RPMI7951 (cell line): Measurements from ENCODE around the gene AARSD1. TPM values are rescaled to one million over a fixed set of nuclear protein-coding genes. Genes with fewer than 3 reads are reported as not detected.
A peak's percentile ranks its signal among the peaks of the same experiment; 100 is the strongest.
"Not testable (repeated sequence)": the region's sequence is repeated elsewhere in the genome, so short reads cannot be mapped to it uniquely, and the experiment has no call there.

Experiments used
- DNase-seq: peaks from one replicate; pipeline ENCODE4 v3.0.0-alpha.2; 2012; ENCODE audit warnings: low read depth
- total RNA-seq: library from RNA; depleted of rRNA; stranded (reverse); fragments of >200 nt; shearing (Covaris generic); gene quantifications from 2 replicates; pipeline ENCODE4 v1.2.3, GENCODE V29; 2014

The AARSD1 gene
- total RNA-seq, 1 experiment from 2014 or later = 20.3 TPM

DNA sequence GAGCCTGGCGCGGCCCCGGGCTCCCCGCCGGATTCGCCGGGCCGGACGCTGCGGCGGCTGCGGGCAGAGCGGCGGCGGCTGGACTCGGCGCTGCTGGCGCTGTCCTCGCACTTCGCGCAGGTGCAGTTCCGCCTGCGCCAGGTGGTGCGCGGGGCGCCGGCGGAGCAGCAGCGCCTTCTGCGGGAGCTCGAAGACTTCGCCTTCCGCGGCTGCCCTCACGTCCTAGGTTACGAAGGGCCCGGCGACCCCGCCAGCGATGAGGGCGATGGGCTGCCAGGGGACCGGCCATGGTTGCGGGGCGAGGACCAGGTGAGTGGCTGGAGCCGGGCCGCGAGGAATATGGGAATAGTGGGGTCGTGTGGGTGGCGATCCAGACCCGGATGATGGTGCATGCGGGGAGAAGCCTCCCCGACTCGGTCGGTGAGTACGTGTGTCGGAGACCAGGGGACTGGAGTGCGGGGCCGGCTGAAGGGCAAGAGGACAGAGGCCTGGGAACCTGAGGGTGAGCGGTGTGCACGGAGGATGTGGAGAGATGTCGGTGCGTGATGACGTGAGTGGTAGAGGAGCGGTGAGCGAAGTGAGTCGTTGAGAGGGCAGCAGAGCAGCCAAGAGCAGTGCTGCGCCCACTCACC lies 16.6 kb upstream of the AARSD1 start:
- peak; percentile 46 for DNase-seq

DNA sequence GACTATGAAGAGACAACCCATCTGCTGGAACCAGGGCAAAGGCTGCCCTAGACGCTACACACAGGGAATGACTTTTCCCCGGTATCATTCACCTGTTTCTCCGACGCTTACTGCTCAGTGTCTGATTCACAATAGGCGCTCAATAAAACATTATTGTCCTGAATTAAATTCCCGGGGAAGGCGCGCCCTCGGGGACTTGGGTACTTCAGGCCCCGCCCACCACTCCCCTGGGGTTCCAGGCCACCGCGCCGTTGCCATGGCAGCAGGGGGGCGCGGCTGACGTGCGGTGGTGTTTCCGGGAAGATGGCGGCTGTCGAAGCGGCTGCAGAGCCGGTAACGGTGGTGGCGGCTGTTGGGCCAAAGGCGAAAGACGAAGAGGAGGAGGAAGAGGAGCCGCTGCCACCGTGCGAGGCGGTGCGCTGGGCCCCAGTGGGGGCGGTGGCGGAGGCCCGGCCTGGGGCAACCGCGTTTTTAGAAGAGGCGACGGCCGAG lies 16.1 kb upstream of the AARSD1 start, which contains the start of gene RUNDC1:
TSS of gene RUNDC1 (plus strand) at position 292 of the 492 bp plus-strand sequence. CDS start at position 304, 12 bp downstream.
- DNase-seq = peak; percentile 85

DNA sequence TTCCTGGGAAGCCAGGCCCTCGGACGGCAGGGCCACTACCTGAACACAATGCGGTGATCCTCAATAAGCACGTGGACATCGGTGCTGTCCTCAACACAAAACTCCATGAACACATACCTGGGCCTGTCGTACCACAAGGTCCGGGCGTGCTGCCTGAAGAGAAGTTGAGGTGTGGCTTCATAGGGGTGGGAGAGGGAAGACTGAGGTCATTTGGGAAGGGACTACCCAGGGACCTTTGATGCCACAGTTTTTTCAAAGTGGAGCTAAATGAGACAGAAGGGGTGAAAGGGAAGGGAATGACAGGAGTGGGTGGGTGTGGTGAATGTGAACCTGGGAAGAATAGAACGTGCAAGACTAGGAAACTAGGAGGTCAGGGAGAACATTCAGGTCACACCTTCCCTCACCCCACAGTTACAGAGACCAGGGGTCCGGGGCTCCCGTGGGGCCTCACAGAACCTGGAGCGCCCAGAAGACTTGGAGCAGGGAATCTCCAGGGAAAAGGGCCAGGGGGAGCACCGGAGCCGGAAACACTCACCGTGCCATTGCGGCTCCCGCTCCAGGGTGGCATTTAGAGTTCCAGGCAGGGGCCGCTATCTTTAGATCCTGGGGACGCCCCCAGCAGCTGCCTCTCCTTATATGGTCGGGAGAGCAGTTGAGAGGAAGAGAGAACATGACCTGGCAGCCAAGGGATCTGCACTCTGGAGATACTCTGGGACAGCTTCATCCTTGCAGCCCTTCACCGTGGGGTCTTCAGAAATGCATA lies 15.4 kb upstream of the AARSD1 start, which contains the start of gene PTGES3L:
TSS of gene PTGES3L (minus strand) at position 570 of the 763 bp plus-strand sequence. CDS start at position 543, 27 bp downstream.
- DNase-seq = peak; percentile 79

DNA sequence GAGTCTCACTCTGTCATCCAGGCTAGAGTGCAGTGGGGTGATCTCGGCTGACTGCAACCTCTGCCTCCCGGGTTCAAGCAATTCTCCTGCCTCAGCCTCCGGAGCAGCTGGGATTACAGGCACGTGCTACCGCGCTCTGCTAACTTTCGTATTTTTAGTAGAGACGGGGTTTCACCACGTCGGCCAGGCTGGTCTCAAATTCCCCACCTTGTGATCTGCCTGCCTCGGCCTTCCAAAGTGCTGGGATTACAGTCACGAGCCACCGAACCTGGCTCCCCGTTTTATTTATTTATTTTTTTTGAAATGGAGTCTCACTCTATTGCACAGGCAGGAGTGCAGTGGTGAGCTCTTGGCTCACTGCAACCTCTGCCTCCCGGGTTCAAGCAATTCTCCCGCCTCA lies 11.4 kb upstream of the AARSD1 start:
- DNase-seq = not testable (repeated sequence)

DNA sequence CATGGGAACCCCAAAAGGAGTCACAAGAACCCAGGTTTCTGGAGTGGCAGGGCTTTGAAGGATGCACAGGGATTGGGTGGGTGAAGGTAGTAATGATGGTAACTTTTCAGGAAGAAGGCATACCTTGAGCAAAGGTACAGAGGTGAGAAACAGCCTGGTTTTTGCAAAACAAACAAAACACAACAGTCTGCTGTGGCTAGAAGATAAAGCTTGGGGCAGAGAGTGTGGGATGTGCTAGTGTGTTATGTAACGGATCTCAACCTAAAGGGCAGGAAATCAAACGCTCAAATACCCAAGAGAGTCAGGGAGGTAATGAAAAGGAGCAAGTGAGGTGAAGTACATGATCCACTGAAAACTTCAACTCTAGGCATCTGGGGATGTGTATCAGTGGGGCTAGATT lies 11.0 kb upstream of the AARSD1 start:
- no peak for DNase-seq

DNA sequence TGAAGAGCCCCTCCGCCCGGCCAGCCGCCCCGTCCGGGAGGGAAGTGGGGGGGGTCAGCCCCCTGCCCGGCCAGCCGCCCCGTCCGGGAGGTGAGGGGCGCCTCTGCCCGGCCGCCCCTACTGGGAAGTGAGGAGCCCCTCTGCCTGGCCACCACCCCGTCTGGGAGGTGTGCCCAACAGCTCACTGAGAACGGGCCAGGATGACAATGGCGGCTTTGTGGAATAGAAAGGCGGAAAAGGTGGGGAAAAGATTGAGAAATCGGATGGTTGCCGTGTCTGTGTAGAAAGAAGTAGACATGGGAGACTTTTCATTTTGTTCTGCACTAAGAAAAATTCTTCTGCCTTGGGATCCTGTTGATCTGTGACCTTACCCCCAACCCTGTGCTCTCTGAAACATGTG lies 9.1 kb upstream of the AARSD1 start:
- not testable (repeated sequence) for DNase-seq

DNA sequence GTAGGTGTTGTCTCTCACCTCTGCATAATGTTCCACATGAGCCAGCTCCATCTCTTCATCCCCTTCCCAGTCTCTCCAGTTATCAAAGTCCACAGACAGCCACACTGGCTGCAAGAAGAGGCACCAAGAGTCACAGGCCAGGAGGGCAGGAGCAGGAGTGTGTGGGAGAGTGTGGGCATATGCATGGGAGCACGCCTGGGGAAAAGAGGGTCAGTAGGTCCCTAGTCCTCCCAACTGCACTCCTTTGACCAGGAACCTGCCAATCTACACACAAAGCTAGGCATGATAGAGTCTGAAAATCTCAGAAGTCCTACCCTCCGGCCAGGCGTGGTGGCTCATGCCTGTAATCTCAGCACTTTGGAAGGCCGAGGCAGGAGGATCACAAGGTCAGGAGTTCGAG lies 7.3 kb upstream of the AARSD1 start:
- DNase-seq = no peak

DNA sequence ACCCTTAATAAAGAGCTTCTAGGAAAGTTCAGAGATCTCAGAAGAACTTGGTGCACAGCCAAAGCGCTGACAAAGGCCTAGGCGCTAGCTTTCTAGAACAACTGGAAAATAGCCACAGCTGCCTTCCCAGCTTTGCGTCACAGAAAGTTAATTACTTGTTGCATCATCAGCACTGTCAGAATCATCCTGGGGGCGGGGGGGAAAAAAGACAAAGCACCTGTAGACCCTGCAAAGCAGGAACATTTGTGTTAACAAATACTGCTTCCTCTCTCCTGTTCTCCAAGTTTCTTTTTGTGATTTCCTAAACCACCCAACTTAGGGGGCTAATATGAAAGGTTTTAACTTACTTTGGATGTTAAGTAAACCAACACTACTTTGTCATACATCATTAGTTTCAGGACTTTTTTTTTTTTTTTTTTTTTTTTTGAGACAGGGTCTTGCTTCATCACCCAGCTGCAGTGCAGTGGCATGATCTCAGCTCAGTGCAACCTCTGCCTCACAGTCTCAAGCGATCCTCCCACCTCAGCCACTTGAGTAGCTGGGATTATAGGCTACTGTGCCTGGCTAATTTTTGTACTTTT lies 4.8 kb upstream of the AARSD1 start:
- DNase-seq = peak; percentile 12

DNA sequence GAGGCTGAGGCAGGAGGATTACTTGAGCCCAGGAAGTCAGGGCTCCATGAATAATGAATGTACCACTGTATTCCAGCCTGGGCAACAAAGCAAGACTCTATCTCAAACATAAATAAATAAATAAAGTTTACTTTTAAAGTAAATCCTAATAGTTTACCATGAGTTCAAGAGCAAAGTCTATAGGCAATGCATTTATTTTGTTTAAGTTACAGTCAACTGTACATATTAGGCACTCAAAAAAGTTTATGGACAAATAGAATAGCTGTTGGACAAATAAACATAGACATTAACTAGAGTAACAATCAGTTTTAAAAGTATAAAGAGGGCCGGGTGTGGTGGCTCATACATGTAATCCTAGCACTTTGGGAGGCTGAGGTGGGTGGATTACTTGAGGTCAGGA lies 3.7 kb upstream of the AARSD1 start:
- DNase-seq = no peak

DNA sequence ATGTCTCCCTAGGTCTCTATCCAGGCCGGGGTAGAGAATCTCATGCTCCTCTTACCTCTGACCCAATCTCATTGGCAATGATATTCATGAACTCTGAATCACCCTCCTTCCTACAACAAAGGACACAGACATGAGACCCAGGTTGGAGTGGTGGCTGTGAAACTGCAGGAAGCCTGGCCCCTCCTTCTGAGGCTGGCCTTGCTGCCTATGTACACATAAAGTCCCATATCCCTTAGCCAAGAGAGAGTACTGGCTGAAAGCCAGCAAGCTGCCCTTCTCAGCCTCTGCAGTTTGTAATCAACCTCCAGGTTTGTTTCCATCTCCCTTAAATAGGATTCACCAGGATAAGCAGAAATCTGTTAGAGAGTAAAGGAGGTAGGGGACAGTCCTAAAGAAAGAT lies 10.6 kb downstream of the AARSD1 start:
- DNase-seq = no peak

DNA sequence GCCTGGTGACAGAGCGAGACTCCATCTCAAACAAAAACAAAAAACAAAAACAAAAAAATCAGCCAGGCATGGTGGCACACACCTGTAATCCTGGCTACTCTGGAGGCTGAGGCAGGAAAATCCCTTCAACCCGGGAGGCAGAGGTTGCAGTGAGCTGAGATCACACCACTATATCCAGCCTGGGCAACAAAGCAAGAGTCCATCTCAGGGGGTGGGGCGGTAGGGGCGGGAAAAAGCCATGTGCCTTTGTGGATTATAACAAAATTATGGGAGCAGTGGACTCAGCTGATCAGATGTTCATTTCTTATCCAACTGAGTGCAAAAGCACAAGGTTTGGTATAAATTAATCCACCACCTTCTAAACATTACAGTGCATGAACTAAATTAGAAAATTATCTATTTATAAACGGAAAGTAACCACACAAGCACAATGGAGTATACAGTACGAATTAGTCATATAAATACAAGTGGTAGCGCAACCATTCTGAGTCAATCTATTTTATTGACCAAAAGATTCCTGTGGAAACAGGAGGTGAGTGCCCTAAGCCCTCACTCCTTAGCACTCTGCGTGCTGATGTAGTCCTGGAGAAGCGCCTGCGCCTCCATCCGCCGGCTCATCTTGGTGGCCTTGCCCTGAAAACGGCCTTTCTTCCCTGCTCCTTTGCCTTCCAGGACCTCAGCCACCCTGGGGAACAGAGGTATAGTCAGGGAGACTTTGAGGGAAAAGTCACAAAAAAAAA lies 14.0 kb downstream of the AARSD1 start:
- DNase-seq = no peak

DNA sequence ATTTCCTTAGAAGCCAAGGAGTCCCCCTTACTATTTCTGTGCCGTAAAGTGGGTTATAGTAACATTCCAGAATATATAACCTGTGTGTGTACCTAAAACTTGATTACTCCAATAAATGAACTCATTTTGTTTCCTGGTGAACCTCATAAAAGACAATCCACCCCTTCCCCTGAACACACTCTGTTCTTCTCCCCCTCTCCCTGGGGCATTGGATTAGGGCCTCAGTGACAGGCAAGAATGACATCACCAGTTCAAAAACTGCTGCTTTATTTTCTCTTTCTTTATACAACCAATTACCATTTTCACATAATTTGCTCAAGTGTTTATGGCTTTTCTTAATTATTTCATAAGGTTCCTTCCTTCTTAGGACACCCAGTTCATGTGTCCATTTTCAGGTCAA lies 17.4 kb downstream of the AARSD1 start:
- DNase-seq = no peak

DNA sequence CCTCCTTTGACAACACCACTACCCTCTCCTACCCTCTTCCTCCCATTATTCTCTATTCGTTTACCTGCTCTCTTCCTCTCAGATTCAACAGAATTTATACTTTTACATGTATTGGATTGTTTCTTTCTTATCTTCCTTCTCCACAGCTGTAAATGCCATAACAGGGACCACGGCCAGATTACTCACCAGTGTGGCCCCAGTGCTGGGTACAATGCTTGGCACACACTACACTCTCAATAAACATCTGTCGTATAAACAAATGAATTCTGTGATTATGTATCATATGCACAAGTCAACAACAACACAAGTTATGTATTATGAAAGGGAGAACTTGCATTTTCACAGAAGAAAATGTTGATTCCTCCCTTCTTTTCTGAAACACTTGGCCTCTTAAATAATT lies 20.0 kb downstream of the AARSD1 start:
- DNase-seq = no peak

DNA sequence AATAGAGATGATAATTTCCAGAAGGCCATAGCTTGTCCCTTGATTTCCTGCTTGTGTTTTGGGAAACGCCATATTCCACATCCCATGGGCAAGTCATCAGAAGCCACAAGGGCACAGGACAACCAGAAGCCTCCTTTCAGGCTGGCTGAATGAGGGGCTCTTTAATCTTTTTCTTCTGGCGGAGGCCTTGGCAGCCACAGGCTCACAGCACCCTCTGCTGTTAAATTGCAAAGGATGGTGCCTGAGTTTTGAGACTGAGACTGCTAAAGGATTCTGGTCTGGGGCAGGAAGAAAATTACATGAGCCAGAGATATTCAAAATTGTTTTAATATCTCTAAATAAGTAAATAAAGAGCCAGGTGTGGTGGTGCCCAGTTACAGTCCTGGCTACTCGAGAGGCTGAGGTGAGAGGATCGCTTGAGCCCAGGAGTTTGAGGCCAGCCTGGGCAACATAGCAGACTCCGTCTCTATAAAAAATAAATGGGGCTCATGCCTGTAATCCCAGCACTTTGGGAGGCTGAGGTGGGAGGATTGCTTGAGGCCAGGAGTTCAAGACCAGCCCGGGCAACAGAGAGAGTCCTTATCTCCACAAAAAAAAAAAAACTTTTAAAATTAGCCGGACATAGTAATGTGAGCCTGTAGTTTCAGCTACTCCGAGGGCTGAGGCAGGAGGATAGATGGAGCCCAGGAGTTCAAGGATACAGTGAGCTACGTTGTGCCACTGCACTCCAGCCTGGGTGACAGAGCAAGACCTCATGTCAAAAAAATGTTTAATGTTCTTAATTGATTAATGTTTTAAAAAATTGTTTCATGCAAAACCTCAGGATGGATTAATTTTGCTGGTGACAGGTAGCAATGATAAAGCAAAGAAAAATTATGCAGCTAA lies 26.3 kb downstream of the AARSD1 start:
- peak; percentile 56 for DNase-seq

DNA sequence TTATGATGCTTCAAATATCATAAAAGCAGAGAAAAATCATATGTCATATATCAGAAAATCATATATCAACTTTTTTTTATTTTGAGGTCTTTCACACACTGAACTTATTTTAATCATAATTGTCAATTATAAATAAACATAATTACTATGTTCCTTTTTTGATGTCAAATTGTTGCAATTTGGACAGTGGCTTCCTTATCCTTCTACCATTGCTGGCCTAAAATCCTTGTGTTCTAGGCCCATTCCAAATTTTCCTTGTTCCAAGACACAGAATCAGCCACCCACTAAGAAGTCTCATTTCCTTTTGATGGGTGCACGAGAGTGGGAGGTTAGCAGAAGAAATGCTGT lies 34.8 kb downstream of the AARSD1 start:
- no peak for DNase-seq

DNA sequence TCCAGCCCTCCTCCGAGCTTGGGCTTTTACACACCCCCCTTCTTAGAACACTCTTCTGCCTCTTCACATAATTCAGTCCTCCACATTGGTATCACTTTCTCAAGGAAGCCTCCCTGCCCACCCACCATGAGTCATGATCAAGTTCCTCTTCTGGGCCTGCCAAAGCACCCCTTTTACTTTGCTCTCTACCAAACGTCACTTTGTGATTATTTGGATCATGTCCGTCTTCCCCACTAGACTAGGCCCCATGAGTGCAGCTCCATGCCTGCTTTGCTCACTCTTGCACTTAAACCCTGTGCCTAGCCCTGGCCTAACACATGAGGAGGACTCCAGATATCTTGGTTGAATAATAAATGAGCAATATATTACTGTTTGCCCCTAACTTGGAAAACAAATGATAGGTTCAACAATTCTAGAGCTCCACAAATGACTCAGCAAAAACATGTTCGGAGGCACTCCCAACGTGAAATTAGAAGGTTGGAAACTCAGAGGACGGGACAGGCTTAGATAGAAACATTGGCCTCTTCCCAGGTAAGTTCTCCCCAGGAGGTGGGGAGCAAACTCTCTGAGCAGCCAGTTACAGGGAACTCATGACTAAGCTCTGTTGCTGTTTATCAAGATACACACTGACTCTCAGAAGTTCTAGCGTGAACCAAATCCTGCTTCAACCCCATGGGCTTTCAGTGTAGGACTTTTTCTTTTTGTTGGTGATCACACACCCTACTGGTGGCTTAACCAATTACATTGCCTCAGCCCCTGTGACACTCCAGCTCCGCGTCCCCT lies 35.3 kb downstream of the AARSD1 start:
- peak; percentile 82 for DNase-seq

DNA sequence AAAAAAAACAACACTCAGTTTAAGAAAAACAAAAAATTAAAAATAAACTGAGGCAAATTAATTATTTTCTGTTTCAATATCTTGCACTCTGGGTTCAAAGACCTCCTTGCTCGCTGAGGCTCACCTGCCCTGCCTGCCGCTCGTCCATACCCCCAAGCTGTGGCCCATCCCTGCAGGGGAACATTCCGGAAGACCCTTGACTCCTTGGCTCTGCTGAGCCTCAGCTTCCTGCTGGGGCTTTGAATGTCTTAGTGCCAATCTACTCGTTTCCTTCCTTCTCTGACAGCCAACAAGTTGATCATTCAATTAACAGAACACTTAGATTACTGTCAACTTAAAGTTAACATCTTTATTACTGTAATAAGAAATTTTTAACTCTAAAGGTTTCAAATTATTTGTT lies 39.4 kb downstream of the AARSD1 start:
- DNase-seq = no peak

DNA sequence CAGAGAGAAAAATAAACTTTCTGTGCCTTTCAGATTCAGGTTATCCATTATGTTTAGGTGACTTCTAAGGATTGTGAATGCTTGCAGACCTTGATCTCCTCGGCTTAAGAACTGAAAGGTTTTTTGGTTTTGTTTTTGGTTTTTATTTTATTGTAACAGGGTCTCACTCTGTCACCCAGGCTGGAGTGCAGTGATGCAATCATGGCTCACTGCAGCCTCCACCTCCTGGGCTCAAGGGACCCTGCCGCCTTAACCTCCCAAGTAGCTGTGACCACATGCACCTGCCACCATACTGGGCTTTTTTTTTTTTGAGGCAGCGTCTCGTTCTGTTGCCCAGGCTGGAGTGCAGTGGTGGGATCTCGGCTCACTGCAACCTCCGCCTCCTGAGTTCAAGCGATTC lies 40.8 kb downstream of the AARSD1 start:
- not testable (repeated sequence) for DNase-seq

DNA sequence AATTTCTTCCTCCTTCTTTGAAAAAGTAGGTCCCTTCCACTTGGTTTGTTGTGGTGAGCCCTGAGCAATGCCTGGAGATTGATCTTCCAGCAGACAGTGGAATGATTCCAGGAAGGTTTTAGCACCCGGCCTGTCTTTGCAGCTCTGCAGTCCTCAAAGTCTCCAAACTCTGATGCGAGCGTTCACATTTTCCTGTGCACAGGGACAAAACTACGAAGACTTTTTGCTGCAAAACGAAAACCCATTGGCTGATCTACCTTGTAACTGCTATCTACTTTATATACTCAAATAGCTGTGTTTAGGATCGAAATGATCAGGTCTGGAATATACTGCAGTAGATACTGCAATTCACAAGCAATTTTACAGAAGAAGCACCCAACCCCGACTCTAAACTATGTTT lies 42.0 kb downstream of the AARSD1 start:
- no peak for DNase-seq

DNA sequence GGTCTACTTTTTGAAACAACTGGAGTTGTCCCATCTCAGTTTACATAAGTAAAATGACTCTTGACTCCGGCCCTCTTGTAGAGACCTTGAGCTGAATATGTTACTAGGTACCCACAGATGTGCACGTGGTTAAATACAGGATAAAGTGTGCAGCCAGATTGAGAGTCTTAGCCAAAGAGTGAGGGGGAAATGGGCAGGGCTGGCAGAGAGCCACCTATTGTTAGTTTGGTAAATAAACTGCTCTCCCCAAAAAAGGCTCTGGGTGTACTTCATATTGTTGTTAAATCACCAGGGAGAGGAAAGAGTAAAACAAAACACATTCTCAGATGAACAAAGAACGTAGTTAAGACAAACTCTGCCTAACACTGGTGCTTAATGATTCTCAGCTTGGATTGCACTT lies 43.3 kb downstream of the AARSD1 start:
- no peak for DNase-seq
